ENCODE data around the gene ZFYVE9.
"Not testable (repeated sequence)": the region's sequence is repeated elsewhere in the genome, so short reads cannot be mapped to it uniquely, and the experiment has no call there.

Gene ZFYVE9

DNA sequence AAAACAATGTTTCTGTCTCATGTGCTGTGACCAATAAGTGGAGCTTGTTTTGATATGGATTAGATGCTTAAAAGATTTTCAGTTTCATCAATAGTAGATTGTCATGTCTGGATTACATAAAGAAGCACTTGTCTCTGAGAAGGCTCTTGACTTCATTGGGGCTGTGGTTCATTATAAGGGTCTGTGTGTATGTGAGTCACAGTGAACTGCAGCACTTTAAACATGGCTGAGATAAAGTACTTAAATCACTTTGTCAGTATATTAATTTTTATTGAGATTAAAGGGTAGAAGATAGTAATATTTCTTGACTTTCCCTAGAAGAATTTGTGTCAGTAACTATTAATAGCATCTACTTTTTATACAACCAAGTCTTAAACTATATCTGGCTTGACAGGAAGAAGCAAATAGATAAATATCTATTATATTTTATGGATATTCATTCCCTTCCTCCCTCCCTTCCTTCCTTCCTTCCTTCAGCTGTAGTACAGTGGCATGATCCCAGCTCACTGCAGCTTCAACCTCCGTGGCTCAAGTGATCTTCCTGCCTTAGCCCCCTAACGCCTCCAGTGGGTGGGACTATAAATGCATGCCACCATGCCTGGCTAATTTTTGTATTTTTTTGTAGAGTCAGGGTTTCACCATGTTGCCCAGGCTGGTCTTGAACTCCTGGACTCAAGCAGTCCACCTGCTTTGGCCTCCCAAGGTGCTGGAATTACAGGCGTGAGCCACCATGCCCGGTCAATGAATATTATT, 48.8 kb downstream of the ZFYVE9 start:
- DNase-seq: no peak
- TF ChIP-seq GATA1 (IDR thresholded peaks at IDR 0.05; ENCODE audit: low read depth, low read length): no peak
- TF ChIP-seq POLR2A (IDR thresholded peaks at IDR 0.05; ENCODE audit: low read length): no peak

DNA sequence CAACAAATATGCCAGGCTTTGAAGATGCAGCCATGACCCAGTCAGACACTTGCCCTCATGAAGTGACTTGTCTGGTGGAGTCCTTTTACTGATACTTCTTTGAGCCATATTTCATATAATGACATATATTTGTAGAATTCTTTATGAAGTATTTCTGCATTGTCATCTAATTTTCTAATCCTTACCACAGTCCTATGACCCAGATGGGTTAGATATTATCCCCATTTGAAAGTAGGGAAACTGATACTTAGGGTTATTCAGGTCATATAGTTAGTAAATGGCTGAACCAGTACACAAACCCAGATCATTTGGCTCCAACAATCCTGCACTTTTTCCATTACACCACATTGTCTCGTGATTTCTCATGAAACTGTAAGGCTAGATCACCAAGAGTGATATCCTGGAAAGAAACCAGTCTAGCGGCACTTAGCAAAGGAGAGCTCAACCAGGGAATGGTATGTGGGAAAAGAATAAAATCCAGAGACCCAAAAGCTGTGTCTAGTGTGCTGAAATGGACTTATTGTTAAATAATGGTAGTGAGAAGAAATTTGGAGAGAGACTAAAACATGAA, 49.6 kb downstream of the ZFYVE9 start:
- TF ChIP-seq GATA1 (IDR thresholded peaks at IDR 0.05; ENCODE audit: low read depth, low read length): no peak
- no peak for TF ChIP-seq POLR2A (IDR thresholded peaks at IDR 0.05; ENCODE audit: low read length)

GRCh38 chr1:52192024-52192423, 50.1 kb downstream of the ZFYVE9 start:
- DNase-seq: no peak
- no peak for TF ChIP-seq GATA1 (IDR thresholded peaks at IDR 0.05; ENCODE audit: low read depth, low read length)
- no peak for TF ChIP-seq POLR2A (IDR thresholded peaks at IDR 0.05; ENCODE audit: low read length)

More for the DNA sequence above, 49.6 kb downstream of the ZFYVE9 start:
- no peak for DNase-seq

DNA sequence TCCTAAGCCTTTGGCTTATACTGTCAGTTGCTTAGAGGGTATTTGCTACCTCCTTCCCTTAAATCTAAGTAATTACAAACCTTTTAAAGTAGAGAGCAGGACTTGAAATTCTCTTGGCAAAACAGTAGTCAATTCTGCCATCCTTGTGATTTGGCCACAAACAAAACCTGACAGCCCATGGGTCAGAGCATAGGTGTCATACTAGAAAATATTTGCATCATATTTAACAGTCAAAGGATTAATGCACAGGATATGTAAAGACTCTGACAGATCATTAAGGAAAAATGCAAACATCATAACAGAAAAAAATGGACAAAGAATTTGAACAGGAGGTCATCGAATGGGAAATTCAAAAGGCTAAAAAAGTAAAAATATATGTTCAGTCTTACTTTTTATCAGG, 50.5 kb downstream of the ZFYVE9 start:
- DNase-seq: no peak

GRCh38 chr1:52193985-52194384, 52.1 kb downstream of the ZFYVE9 start:
- TF ChIP-seq GATA1 (IDR thresholded peaks at IDR 0.05; ENCODE audit: low read depth, low read length): no peak
- no peak for TF ChIP-seq POLR2A (IDR thresholded peaks at IDR 0.05; ENCODE audit: low read length)
- DNase-seq: no peak

More for the DNA sequence above, 50.5 kb downstream of the ZFYVE9 start:
- no peak for TF ChIP-seq POLR2A (IDR thresholded peaks at IDR 0.05; ENCODE audit: low read length)
- no peak for TF ChIP-seq GATA1 (IDR thresholded peaks at IDR 0.05; ENCODE audit: low read depth, low read length)

GRCh38 chr1:52195161-52195560, 53.3 kb downstream of the ZFYVE9 start:
- no peak for DNase-seq
- TF ChIP-seq GATA1 (IDR thresholded peaks at IDR 0.05; ENCODE audit: low read depth, low read length) (no peak), POLR2A (IDR thresholded peaks at IDR 0.05; ENCODE audit: low read length) (no peak)

- TF ChIP-seq GATA1 (IDR thresholded peaks at IDR 0.05; ENCODE audit: low read depth, low read length) (no peak), POLR2A (IDR thresholded peaks at IDR 0.05; ENCODE audit: low read length) (no peak)
- peak in 1 of 2 experiments; percentile 26 for DNase-seq
Observed at GRCh38 chr1:52203935-52204625, 62.2 kb downstream of the ZFYVE9 start.

- no peak for DNase-seq
- TF ChIP-seq POLR2A (IDR thresholded peaks at IDR 0.05; ENCODE audit: low read length) (no peak), GATA1 (IDR thresholded peaks at IDR 0.05; ENCODE audit: low read depth, low read length) (no peak)
Observed at GRCh38 chr1:52204696-52205095, 62.8 kb downstream of the ZFYVE9 start.

- not testable (repeated sequence) for DNase-seq
Observed at GRCh38 chr1:52206686-52207085, 64.8 kb downstream of the ZFYVE9 start.

- no peak for DNase-seq
- no peak for TF ChIP-seq GATA1 (IDR thresholded peaks at IDR 0.05; ENCODE audit: low read depth, low read length)
- TF ChIP-seq POLR2A (IDR thresholded peaks at IDR 0.05; ENCODE audit: low read length): no peak
Observed at GRCh38 chr1:52209429-52209828, 67.5 kb downstream of the ZFYVE9 start.

DNA sequence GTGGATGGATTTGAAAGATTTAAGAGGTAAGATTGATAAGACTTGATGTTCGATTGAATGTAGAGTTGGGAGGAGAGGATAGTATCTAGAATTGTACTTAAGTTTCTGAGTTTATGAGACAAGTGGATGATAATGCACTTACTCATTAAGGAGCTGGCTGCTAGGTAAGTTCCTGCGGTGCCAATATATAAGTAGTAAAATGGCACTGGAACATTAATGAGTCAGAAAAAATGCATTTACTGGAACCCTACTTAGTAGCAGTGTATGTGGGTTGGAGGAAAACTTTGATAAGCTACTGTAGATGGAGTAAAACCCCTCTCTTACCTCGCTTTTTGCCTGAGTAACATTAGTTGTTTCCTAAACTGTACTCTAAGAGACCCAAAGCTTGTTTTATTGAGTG, 68.2 kb downstream of the ZFYVE9 start:
- TF ChIP-seq POLR2A (IDR thresholded peaks at IDR 0.05; ENCODE audit: low read length) (no peak), GATA1 (IDR thresholded peaks at IDR 0.05; ENCODE audit: low read depth, low read length) (no peak)

DNA sequence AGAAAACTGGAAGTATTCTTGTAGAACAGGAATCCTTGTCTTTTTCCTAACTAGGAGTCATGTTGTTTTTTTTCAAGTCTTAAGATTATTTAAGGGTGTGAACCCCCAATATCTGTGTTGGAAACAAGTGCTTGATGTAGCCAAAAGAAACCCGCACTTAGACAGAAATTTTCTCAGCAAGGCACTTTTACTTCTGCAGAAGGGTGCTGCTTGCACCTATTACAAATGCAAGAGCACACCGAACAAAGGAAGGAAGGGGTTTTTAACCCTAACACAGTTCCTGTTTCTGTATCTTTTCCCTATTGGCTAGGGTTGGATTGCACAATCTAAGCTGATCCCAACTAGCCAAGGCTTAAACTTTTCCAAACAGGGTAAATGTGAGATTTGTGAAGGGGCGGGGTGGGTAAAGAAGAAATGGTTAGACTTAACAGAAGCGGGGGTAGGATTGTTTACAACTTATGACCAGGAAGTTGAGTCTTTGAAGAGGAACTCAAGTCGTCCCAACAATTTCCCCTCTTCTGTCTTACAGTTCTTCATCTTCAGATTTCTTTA, 75.1 kb downstream of the ZFYVE9 start:
- no peak for DNase-seq
- TF ChIP-seq POLR2A (IDR thresholded peaks at IDR 0.05; ENCODE audit: low read length) (no peak), GATA1 (IDR thresholded peaks at IDR 0.05; ENCODE audit: low read depth, low read length) (no peak)

More for the DNA sequence above, 68.2 kb downstream of the ZFYVE9 start:
- DNase-seq: no peak

DNA sequence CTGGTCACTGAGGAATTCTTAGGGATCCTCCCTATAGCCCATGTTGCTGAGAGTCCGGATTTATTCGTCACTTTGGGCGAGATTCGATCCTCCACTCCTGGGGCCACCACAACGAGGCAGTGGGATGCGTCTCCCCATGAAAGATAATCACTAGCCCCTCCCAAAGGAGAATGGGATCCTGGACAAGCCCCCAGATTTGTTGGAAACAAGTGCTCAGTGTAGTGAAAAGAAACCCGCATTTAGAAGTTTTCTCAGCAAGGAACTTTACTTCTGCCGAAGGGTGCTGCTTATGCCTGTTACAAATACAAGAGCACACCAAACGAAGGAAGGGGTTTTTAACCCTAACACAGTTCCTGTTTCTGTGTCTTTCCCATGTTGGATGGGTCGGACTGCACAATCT, 83.3 kb downstream of the ZFYVE9 start:
- TF ChIP-seq POLR2A (IDR thresholded peaks at IDR 0.05; ENCODE audit: low read length) (no peak), GATA1 (IDR thresholded peaks at IDR 0.05; ENCODE audit: low read depth, low read length) (no peak)
- no peak for DNase-seq

- DNase-seq: no peak
- no peak for TF ChIP-seq POLR2A (IDR thresholded peaks at IDR 0.05; ENCODE audit: low read length)
- no peak for TF ChIP-seq GATA1 (IDR thresholded peaks at IDR 0.05; ENCODE audit: low read depth, low read length)
Observed at GRCh38 chr1:52229494-52229893, 87.6 kb downstream of the ZFYVE9 start.

All from erythroblast (primary cell).